HG02840 (cell line): Measurements from ENCODE around the gene CIB4.

Experiments used
- ATAC-seq: cut with Tn5 transposase; IDR thresholded peaks from one replicate; pipeline ENCODE4 v1.9.1; 2021; ENCODE audit warnings: mild to moderate bottlenecking, moderate library complexity, moderate number of reproducible peaks; ENCODE audit not compliant: unreplicated experiment, low FRiP score

Gene CIB4

GRCh38 chr2:26646986-26647672, 6.0 kb upstream of the CIB4 start:
- no peak for ATAC-seq

- ATAC-seq = no peak
These were observed 4.6 kb upstream of the CIB4 start for GRCh38 chr2:26645762-26646161.

GRCh38 chr2:26644188-26644835, 3.1 kb upstream of the CIB4 start:
- no peak for ATAC-seq

- no peak for ATAC-seq
These were observed 1.3 kb upstream of the CIB4 start for GRCh38 chr2:26642429-26642828.

DNA sequence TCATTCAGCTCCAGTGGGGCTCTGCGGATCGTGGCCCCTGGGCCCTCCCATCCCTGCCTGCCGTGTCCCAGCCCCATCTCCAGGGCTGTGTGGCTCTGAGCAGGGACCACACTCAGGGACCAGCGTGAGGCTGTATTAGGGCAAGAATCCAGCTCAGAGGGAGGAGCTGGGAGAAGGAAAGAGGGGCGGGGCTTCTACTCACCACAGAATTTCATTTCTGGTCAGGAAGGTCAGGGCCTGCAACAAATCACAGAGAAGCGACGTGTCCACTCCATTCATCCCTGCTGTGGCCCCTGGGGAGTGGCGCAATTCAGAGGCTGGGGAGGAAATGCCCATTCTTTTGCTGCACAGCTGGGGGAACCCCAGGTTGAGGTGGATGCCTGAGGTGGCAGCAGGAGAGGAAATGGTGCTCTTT, 828 bp downstream of the CIB4 start:
- no peak for ATAC-seq

GRCh38 chr2:26639685-26640243, 1.4 kb downstream of the CIB4 start:
- no peak for ATAC-seq

DNA sequence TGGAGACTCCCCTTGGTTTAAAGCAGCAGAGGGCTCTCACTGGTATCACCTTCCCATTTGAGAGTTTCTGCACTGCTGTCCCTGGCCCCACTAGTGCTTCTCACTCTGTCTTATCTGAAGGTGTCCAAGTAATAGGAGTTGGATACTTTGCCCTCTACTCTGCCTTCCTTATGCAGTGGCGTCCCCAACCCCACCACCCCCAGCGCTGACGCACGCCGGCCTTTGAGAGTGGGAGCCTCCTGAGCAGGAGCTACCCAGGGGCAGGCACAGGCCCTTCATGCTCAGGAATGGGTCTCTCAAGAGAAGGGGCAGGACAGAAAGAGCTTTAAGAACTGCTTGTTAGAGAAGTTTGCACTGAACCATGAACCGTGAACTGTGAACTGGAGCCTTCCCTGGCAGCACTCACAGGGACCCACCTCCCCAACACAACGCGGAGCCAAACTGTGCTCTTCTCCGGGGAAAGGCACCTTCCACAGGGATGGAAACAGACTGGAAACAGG, 3.3 kb downstream of the CIB4 start:
- ATAC-seq = no peak

- no peak for ATAC-seq
These were observed 4.2 kb downstream of the CIB4 start for GRCh38 chr2:26636935-26637334.

DNA sequence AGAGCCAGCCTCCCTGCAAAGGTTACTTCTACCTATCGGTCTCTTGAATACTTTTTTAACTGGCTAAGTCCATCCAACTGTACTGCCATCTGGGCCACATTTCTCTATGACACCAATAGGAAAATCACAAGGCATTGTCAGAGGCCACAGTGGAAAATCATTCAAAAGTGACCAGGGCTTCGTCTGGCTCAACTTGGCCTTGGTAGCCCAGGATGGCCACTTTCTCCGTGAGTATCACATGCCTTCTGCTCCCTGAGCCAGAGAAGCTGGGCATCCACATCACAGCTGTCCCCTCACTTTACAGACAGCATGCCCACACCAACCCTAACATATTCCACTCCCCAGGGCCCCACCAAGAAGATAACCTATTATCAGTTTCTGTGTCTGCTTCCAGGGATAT, 5.8 kb downstream of the CIB4 start:
- ATAC-seq = no peak

DNA sequence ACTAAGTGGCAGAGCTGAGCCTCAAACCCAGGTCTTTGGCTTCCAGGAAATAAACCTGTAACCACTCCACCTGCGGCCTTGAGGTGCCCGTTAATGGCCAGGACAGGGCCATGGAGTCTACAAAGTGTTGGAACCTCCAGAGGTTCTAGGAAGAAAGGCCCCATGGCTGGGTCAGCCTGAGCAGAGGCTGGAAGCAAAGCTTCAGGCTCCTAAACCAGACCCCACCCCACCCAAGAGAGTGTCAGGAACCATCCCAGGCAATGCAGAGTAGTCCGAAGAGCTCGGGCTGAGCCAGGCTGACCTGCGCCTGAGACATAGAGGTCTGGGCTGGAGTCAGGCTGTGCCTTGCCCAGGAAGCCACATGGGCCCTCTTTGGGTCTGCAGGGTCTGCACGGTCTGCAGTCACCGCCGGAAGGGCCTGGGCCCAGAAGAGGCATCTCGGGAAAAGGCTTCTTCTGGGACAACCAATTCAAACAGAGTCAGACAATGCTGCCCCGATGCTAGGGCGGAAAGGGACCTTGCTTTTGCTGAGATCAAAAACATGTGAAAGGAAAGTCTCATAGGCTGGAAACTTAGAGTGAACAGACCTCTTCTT, 6.4 kb downstream of the CIB4 start:
- ATAC-seq = no peak

GRCh38 chr2:26633993-26634595, 7.1 kb downstream of the CIB4 start:
- ATAC-seq = no peak

- no peak for ATAC-seq
These were observed 7.7 kb downstream of the CIB4 start for GRCh38 chr2:26633351-26633945.

- ATAC-seq = no peak
These were observed 8.5 kb downstream of the CIB4 start for GRCh38 chr2:26632624-26633185.

GRCh38 chr2:26631401-26632170, 9.6 kb downstream of the CIB4 start:
- no peak for ATAC-seq

DNA sequence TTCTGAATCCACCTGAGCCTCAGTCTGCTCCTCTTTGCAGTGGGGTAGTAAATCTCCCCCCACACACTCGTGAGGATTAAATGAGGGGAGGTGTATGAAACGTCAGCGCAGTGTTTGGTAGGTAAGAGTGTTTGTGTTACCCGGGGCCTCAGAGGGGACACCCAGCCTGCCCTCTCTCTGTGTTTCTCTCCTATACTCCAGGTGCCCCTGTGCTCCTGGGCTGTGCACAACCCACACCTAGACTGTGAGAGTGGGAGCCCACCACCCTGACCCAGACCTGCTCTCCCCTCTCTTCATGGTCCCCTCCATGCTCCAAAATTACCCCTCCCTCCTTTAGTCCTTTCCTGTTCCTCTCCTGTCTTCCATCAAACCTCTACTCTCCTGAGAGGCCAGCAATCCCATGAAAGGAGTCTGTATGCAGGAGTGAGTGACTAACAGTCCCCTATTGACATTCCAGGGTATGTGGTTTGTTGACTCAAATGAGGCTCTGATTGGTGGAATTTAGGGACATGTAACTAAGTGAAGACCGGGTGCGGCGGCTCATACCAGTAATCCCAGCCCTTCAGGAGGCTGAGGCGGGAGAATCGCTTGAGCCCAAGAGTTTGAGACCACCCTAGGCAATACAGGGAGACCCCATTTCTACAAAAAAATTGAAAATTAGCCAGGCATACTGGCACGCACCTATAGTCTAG, 10.4 kb downstream of the CIB4 start:
- no peak for ATAC-seq

GRCh38 chr2:26630235-26630634, 10.9 kb downstream of the CIB4 start:
- ATAC-seq = no peak

- no peak for ATAC-seq
These were observed 11.4 kb downstream of the CIB4 start for GRCh38 chr2:26629751-26630150.

DNA sequence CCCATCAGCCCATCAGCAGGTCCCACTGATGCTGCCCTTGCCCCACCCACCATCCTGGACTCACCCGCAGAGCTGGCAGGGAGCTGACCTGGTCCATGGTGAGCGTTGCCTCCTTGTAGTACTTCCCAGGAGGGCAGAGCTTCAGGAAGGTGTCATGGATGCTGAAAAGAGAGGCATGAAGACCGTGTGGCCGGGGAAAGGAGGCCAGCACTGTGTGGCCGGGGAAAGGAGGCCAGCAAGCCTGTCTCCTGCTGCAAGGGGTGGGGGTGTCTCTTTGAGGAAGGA, 11.9 kb downstream of the CIB4 start:
- no peak for ATAC-seq
